NCI-H1694 treated with DMSO at 0.1 percent for 48 hours (cell line): Measurements from ENCODE around the gene INPP4A.

Experiments used
- DNase-seq: peaks from one replicate; lab custom pipeline; 2025; lab: John Stamatoyannopoulos, UW

INPP4A gene

DNA sequence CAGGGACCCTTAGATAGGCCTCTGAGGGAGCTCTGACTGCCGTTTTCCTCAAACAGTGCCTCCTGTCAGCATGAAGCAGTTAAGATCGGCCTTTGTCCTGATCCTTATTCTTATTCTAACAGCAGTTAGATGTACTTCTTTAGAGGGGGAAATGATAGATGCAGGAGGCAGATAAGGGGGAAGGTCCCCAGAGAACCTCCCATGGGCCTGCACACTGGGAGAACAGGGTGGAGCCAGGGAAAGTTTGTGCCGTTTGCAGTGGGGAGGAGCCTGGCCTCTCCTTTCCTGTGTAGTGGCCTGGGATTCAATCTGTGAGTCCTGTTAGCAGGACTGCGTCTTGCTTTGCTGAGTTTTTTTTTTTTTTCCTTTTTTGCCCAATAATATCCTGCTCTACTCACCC, 7.9 kb upstream of the INPP4A start:
- no peak for DNase-seq

DNA sequence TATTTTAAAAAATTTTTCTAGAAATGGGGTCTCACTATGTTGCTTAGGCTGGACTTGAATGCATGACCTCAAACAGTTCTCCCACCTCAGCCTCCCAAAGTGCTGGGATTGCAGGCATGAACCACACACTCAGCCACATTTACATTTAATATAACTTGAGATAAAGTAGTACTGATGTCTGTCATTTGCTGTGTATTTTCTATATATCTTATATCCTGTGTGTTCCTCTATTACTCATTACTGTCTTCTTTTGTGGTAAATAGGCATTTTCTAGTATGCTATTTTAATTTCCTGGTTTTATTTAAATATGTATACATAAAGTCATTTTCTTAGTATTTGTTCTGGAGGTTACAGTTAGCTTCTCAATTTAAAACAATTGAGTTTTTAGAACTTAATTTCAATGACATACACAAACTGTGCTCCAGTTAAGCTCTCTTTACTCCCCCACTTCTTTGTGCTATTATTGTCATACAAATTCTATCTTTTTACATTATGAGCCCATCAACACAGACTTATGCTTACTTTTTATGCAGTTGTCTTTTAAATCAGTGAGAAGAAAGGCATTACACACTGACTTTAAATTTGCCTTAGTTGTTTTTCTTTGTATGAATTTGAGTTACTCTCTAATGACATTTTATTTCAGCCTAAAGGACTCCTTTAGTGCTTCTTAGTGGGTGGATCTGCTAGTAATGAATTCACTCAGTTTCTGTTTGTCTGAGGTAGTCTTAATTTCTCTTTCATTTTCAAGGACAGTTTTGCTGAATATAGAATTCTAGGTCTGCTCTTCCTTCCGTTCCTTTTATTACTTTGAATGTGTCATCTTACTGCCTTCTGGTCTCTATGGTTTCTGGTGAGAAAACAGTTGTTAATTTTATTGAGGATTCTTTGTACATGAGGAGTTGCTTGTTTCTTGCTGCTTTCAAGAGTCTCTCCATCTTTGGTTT, 6.2 kb upstream of the INPP4A start:
- no peak for DNase-seq

GRCh38 chr2:98441706-98442450, 2.8 kb upstream of the INPP4A start:
- DNase-seq = no peak

DNA sequence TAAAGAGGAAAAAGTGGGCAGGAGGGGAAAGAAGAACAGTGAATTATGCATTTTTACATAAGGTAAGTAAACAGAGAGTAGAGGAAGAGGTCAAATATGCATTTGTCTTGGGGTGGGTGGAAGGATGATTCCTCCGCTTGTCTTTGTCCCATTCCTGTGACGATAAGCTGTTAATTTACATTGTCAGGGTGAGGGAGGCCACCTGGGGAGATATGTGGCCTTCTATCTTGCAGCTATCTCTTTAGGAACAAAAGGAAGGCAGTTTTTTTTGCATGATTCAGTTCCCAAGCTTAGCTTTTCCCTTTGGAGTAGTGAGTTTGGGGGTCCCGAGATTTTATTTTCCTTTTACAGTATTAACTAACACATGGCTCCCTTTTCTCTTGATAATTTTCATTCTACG, 2.2 kb upstream of the INPP4A start:
- no peak for DNase-seq

DNA sequence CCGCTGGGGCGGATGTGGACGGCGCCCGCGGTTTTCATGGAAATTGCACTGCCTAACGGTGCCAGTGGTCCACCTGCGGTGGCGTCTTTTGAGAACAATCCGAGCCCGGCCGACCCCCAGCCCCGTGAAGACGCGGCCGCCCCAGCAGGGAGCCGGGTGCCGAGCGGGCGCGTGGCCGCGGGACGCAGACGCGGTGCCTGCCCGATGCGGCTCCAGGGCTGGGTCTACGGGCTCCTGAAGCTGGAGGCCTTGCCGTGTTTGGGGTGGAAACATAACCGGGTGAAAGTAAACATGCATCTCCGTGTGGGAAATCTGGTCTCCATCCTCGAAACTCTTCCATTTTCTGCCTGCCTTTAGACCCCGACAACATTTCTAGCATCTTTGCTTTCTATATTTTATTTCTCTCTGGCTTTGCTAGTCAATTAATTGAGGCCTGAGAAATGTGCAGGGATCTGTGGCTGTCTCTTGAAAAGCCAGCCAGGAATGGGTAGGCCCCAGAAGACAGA, 572 bp downstream of the INPP4A start:
- no peak for DNase-seq

GRCh38 chr2:98445683-98446581, 1.3 kb downstream of the INPP4A start:
- DNase-seq = no peak

DNA sequence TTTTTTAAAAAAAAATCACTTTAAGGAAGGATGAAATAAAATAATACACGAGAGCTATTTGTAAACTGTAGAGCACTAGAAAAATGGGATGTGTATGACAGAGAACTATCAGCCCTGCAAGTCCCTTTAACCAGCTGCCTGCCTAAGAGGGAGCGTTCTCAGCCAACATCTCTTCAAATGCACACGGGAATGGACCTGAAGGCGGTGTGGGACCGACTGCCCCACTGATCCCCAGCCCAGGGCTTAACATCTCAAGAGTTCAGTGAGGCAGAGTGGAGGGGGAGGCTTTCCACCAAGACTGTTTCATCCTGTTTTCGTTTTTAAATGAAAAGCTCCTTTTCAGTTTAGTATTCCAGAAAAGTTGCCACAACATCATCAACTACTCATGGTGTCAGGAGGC, 2.2 kb downstream of the INPP4A start:
- DNase-seq = no peak

GRCh38 chr2:98448441-98449145, 3.9 kb downstream of the INPP4A start:
- no peak for DNase-seq

- no peak for DNase-seq
Measured at GRCh38 chr2:98452396-98453027, 7.9 kb downstream of the INPP4A start.

DNA sequence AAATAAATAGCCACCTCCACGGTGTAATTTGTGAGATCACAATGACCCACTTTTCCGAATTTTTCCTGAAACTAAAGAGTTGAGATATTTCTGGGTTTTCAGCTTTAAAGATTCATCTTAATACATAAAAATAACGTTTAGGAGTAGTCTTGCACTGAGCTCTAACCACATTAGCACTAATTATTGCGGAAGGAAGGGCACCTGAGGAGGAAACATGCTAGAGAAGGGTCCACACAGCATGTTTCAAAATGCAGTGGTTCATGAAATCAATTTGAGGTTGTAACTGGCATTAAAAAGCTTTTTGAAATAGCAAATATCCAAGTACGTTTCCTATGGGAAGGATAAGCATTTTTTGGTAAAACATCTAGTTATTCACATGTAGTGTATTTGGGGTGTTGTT, 8.4 kb downstream of the INPP4A start:
- no peak for DNase-seq

GRCh38 chr2:98453531-98453930, 8.9 kb downstream of the INPP4A start:
- DNase-seq = no peak

DNA sequence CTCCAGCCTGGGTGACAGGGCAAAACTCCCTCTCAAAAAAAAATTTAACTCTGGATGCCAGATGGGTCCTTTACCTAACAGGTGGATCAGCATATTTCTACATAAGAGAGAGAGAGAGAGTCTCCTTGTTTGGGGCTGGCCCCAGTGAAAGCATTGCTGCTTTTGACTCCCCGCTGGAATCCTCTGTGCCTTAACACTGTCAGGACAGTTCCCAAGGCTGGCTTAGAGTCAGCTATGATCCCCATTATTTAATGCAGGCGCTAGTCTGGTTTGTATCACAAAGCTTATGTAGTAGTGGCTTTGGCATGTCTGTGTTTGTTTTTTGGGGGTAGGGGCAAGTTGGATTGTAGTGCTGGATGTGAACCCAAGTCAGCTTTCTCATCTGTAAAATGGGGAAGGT, 9.4 kb downstream of the INPP4A start:
- DNase-seq = no peak

GRCh38 chr2:98454500-98455235, 10.0 kb downstream of the INPP4A start:
- no peak for DNase-seq

DNA sequence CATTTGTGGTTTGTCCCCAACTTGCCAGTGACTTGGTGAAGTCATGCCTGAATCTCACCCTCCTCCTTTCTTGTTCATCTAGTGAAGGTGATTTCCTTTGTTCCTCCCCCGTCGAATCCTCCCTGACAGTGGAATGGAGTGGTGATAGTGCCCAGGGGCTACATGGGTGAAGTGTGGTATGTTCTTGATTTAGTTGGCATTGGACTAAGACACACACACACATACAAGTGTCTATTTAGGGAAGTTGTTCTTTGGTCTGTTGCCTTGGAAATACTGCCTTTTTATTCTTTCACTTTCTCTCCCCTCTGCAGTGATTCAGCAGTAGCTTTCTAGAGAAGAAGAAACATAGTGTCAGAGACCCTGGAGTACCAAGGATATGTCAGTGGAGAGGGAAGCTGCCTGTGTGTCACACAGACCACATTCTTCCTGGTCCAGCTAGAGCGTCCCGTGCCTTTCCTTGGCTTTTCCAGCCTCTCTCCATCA, 10.9 kb downstream of the INPP4A start:
- DNase-seq = no peak

- no peak for DNase-seq
Measured at GRCh38 chr2:98457045-98457696, 12.5 kb downstream of the INPP4A start.

DNA sequence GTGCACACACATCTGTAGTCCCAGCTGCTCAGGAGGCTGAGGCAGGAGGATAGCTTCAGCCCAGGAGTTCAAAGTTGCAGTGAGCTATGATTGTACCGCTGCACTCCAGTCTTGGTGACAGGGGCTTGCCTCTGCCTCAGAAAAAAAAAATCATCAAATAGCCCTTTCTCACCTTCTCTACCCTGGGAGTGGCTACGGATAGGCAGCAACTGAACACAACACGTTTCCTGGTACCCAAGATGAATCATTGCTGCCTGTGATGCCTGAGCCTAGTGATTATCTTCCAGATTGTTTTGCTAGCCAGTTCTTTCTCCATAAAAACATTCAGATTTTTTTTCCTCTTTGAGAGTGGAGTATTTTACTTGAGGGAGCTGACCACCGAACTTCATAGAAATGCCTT, 13.5 kb downstream of the INPP4A start:
- no peak for DNase-seq

DNA sequence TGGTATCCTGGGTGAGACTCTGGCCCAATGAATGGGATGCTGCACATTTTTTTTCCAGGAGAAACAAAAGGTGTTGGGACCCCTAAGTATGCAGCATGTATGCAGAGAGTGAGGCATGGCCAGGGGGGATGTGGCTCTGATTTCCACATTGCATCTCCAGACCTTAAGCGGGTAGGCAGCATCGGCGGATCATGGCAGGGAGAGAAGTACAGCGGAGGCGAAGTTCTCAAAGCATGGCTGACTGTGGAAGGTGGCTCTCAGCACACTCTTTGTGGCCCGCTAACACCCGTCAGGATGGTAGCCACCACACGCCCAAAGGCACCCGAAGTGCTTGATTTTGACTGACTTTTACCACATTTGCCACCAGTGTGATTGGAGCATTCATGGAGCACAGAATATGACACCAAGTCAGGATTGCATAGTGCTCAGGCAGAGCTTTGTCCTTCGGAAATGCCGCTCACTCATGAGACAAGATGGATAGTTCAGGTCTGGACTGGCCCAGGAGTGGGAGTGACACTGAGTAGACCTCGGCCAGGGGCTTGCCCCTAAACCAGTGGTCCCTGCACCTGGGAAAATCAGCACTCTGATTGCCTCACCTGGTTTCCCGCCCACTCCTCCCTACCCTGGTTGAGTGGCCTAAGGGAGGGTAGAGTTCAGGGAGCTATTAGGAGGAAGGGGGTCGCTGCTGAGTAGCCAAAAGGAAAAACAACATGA, 14.2 kb downstream of the INPP4A start:
- no peak for DNase-seq

- DNase-seq = no peak
Measured at GRCh38 chr2:98459496-98460175, 15.0 kb downstream of the INPP4A start.
